LNCaP clone FGC (cell line): ENCODE measurements around the gene YES1.

Experiments
- DNase-seq: peaks from one replicate; pipeline ENCODE4 v3.0.0-alpha.2; 2011; ENCODE audit warnings: low read depth
- H3K4me3 ChIP-seq: 2 replicates; pipeline ENCODE4 v1.5.1; 2011; ENCODE audit warnings: mild to moderate bottlenecking, low read depth, low read length, control low read depth
- TF ChIP-seq, protein P1 (sequence below): IDR thresholded peaks from 2 replicates; pipeline ENCODE4 v1.5.1; 2012; ENCODE audit warnings: mild to moderate bottlenecking; ENCODE audit not compliant: control insufficient read depth, insufficient read depth; ENCODE audit errors: extremely low read depth

The YES1 gene

DNA sequence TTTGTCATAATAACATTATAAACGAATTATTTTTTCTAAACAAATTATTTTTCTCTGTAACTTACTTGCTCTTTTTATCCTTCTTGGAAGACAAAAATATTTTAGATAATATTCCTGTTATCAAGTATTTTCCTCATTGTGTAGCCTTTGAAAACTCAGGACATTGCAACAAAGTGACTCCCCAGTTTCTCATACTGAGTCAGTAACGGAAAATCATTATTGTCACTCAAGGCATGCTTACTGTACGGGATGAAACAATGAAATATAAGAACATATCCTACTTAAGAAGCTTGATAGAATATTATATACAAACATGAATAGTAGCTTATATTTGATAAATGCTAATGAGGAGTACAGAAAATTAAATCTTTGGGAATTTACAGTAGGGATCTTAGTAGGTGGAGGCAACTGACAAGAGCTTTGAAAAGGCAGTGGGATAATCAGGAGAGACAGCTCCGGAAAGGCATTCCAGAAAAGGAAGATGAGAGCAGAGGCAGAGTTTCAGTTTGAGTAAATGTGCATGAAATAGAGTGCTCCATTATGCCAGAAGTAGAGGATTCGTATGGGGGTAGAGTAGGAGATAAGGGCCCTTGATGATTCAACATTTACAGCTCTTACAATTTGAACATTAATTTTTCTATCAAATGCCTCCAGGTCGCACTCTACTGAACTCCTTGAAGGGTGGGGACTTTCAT lies 14.0 kb upstream of the YES1 start:
- TF ChIP-seq, protein P1, sequence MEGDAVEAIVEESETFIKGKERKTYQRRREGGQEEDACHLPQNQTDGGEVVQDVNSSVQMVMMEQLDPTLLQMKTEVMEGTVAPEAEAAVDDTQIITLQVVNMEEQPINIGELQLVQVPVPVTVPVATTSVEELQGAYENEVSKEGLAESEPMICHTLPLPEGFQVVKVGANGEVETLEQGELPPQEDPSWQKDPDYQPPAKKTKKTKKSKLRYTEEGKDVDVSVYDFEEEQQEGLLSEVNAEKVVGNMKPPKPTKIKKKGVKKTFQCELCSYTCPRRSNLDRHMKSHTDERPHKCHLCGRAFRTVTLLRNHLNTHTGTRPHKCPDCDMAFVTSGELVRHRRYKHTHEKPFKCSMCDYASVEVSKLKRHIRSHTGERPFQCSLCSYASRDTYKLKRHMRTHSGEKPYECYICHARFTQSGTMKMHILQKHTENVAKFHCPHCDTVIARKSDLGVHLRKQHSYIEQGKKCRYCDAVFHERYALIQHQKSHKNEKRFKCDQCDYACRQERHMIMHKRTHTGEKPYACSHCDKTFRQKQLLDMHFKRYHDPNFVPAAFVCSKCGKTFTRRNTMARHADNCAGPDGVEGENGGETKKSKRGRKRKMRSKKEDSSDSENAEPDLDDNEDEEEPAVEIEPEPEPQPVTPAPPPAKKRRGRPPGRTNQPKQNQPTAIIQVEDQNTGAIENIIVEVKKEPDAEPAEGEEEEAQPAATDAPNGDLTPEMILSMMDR, result no peak
- no peak for DNase-seq
- no peak overlapping the region for H3K4me3 ChIP-seq

DNA sequence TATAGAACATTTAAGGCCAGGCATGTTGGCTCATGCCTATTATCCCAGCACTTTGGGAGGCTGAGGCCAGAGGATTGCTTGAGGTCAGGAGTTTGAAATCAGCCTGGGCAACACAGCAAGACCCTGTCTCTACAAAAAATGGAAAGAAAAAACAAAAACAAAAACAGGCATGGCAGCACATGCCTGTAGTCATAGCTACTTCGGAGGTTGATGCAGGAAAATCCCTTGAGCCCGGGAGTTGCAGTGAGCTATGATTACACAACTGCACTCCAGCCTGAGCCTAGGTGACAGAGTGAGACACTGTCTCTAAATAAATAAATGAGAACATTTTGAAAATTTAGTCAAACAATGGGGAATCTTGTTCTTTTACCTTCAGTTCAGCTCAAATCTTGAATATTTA lies 12.1 kb upstream of the YES1 start:
- TF ChIP-seq, protein P1, result no peak
- H3K4me3 ChIP-seq, result no peak overlapping the region
- peak; percentile 49 for DNase-seq

DNA sequence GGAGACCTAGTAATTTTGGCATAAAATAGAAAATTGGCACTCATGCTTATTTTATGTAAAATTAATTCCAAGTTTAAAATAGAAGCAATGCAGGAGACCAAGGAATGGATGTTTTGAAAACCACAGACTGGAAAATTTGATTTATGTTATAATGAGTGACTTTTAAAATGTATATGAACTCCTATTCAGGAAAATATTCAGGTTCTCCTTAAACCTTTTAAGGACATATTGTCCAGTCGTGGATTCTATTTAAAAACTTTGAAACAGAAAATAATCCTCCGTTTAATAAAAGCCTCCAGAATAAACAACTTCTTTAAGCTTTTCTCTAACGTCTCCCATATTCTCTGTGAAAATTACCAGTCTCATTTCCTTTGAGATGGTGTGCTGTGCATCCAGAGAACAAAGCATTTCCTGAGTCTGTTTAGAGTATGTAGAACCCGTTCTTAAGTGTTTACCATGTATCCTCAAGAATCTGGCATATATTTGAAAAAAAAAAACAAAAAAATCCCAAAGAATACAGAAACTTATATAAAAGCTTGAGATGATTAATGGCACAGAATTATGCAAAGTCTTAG lies 8.6 kb upstream of the YES1 start:
- DNase-seq, result no peak
- TF ChIP-seq, protein P1, result no peak
- no peak overlapping the region for H3K4me3 ChIP-seq

DNA sequence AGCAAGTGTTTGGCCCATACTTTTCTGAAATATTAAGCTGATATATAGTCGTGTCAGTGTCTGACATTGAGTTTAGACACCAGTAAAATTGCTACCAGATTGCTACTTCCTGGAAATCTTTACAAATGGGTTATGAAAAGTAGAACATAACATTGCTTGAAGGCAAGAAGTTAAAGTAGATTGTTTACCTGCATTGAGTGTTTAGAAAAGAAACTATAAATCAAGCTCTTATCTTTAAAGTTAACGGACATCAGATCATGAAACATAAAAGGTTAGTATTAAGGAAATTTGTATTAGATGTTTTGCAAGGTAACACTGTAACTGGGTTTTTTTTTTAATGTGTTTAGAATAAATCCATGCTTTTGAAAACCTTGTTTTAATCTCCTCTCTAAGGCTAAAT lies 4.8 kb upstream of the YES1 start:
- TF ChIP-seq, protein P1, result no peak
- no peak overlapping the region for H3K4me3 ChIP-seq
- no peak for DNase-seq

DNA sequence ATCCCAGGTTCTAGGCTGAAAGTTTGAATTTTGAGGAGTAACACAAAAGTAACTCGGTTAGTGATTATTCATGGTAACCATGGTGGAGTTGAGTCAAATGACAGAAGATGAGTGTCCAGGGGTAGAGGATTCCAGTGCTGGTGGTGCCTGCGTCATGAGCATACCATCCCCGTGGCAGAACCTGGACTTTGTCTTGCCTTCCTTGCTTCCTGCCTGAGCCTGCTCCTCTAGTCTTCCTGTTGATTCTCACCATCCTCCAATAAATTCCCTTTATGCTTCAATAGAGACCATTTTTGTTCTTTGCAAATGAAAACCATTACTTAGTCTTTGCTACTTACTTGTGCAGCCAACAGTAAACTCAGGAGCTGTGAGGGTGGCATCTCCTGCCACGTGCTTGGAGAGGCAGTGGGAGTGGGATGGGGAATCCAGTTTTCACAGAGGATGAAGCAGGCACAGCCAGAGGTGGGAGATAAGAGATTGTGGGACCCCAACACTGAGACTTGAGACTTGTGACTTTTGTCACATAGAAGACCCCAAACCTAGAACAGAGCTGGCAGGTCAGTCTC lies 4.1 kb upstream of the YES1 start:
- DNase-seq, result no peak
- no peak overlapping the region for H3K4me3 ChIP-seq
- TF ChIP-seq, protein P1, result no peak

DNA sequence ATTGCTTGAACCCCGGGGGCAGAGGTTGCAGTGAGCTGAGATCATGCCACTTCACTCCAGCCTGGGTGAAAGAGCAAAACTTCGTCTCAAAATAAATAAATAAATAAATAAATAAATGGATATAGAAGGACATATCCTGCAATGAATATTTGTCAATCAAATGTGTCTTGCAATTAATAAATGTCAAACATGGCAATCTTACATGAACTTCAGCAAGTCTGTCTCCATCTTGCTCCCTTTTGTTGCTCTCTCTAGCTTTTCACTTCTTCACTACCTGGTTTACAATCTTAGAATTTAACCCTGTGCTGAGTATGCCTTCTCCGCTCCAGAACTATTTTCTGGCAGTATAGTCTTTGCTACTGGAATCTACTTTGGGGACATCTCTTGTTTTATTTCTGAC lies 3.3 kb upstream of the YES1 start:
- TF ChIP-seq, protein P1, result no peak
- no peak for DNase-seq
- H3K4me3 ChIP-seq, result no peak overlapping the region
